Measurements from ENCODE around the gene PCGF2. TPM values are rescaled to one million over a fixed set of nuclear protein-coding genes. Genes with fewer than 3 reads are reported as not detected.

PCGF2 gene
- total and polyA plus RNA-seq, 7 experiments from 2014 or later: 0.09 to 2.7 (median 0.34) TPM; not detected in 4

GRCh38 chr17:38750044-38750311, 1.8 kb upstream of the PCGF2 start:
- H3K4me3 Mint-ChIP-seq: peak overlapping the region; percentile 69 to 100 (median 98)
- ATAC-seq (no peak), DNase-seq (no peak)
- H3K27ac ChIP-seq (ENCODE audit: low read depth, low read length): no peak overlapping the region
- H3K4me1 ChIP-seq (ENCODE audit: control insufficient read depth in 2 of 2, insufficient read depth in 2 of 2, low read length in 2 of 2): peaks cover 31 to 55% of the 10 kb centered on the region in 2 donors
- peaks cover 25 to 47% (median 32%) of the 10 kb centered on the region in 5 donors for H3K27me3 Mint-ChIP-seq
- POLR2A ChIA-PET: interaction anchor here (1.0 to 1.1 kb wide), 2 partner anchors 45 to 489 kb away, joined by 3 to 4 read pairs; partner anchors contain the start of gene MLLT6
- H3K9me3 Mint-ChIP-seq: peaks cover 0 to 12% (median 0%) of the 10 kb centered on the region in 11 donors
- intact Hi-C loops (cut with micrococcal nuclease): loop anchor here in 1 of 2 donors (2.0 to 10.0 kb wide), 2 partner anchors 403 to 485 kb away; no protein-coding TSS in a partner anchor
- H3K4me1 Mint-ChIP-seq: peaks cover 34 to 63% (median 52%) of the 10 kb centered on the region in 7 donors
- H3K4me3 ChIP-seq (ENCODE audit: low read length): no peak overlapping the region
- H3K36me3 Mint-ChIP-seq: peaks cover 3 to 13% (median 7%) of the 10 kb centered on the region in 5 donors
- H3K27ac Mint-ChIP-seq: no peak overlapping the region
- H3K9me3 ChIP-seq (ENCODE audit: control insufficient read depth in 2 of 3, low read length in 3 of 3): no peaks in the 10 kb centered on the region
- H3K36me3 ChIP-seq (ENCODE audit: control insufficient read depth in 2 of 3, insufficient read depth in 3 of 3, low read length in 3 of 3): peaks cover 0 to 10% (median 4%) of the 10 kb centered on the region in 3 experiments
- peaks cover 9 to 16% of the 10 kb centered on the region in 2 donors for H3K27me3 ChIP-seq (ENCODE audit: control insufficient read depth in 2 of 2, insufficient read depth in 2 of 2, low read length in 2 of 2)
- CTCF ChIA-PET: interaction anchor here (0.6 kb wide), 1 partner anchor 14 kb away, joined by 3 read pairs; no protein-coding TSS in a partner anchor

GRCh38 chr17:38749223-38750043, 1.3 kb upstream of the PCGF2 start:
- intact Hi-C loops (cut with micrococcal nuclease): loop anchor here in 1 of 2 donors (2.0 to 10.0 kb wide), 2 partner anchors 403 to 485 kb away; no protein-coding TSS in a partner anchor
- H3K27me3 ChIP-seq (ENCODE audit: control insufficient read depth in 2 of 2, insufficient read depth in 2 of 2, low read length in 2 of 2): peaks cover 9 to 16% of the 10 kb centered on the region in 2 donors

GRCh38 chr17:38748892-38749222, 721 bp upstream of the PCGF2 start:
- no peak overlapping the region for H3K27ac ChIP-seq (ENCODE audit: low read depth, low read length)
- Mint-ChIP-seq H3K27ac (no peak overlapping the region), H3K36me3 (peaks cover 3 to 12% (median 6%) of the 10 kb centered on the region in 5 donors), H3K9me3 (peaks cover 0 to 12% (median 0%) of the 10 kb centered on the region in 11 donors), H3K4me1 (peaks cover 28 to 55% (median 46%) of the 10 kb centered on the region in 7 donors), H3K4me3 (peak overlapping the region in 9 of 10 donors; percentile 14 to 100 (median 92)), H3K27me3 (peaks cover 32 to 47% (median 33%) of the 10 kb centered on the region in 5 donors)
- ChIA-PET POLR2A (no interaction called here), CTCF (interaction anchor here (0.6 kb wide), 2 partner anchors 14 to 74 kb away, joined by 3 to 6 read pairs; partner anchors contain the start of gene EPOP)
- H3K9me3 ChIP-seq (ENCODE audit: control insufficient read depth in 2 of 3, low read length in 3 of 3): no peaks in the 10 kb centered on the region
- ATAC-seq (no peak), DNase-seq (no peak)
- intact Hi-C loops (cut with micrococcal nuclease): no loop called here
- peak overlapping the region; percentile 23 for H3K4me3 ChIP-seq (ENCODE audit: low read length)
- peaks cover 0 to 5% (median 0%) of the 10 kb centered on the region in 3 experiments for H3K36me3 ChIP-seq (ENCODE audit: control insufficient read depth in 2 of 3, insufficient read depth in 3 of 3, low read length in 3 of 3)
- H3K4me1 ChIP-seq (ENCODE audit: control insufficient read depth in 2 of 2, insufficient read depth in 2 of 2, low read length in 2 of 2): peaks cover 31 to 53% of the 10 kb centered on the region in 2 donors
- peaks cover 9 to 16% of the 10 kb centered on the region in 2 donors for H3K27me3 ChIP-seq (ENCODE audit: control insufficient read depth in 2 of 2, insufficient read depth in 2 of 2, low read length in 2 of 2)

More at GRCh38 chr17:38749223-38750043, 1.3 kb upstream of the PCGF2 start:
- Histone ChIP-seq H3K27ac (ENCODE audit: low read depth, low read length) (no peak overlapping the region), H3K4me3 (ENCODE audit: low read length) (peak overlapping the region; percentile 13), H3K4me1 (ENCODE audit: control insufficient read depth in 2 of 2, insufficient read depth in 2 of 2, low read length in 2 of 2) (peaks cover 31 to 55% of the 10 kb centered on the region in 2 donors), H3K36me3 (ENCODE audit: control insufficient read depth in 2 of 3, insufficient read depth in 3 of 3, low read length in 3 of 3) (peaks cover 0 to 5% (median under 1%) of the 10 kb centered on the region in 3 experiments), H3K9me3 (ENCODE audit: control insufficient read depth in 2 of 3, low read length in 3 of 3) (no peaks in the 10 kb centered on the region)
- DNase-seq: peak in 1 of 9 donors; percentile 44
- no peak for ATAC-seq
- peak overlapping the region in 1 of 9 donors; percentile 12 for H3K27ac Mint-ChIP-seq
- POLR2A ChIA-PET: no interaction called here
- CTCF ChIA-PET: interaction anchor here (0.6 kb wide), 2 partner anchors 13 to 75 kb away, joined by 3 read pairs; partner anchors contain the start of gene EPOP
- H3K9me3 Mint-ChIP-seq: peaks cover 0 to 12% (median 0%) of the 10 kb centered on the region in 11 donors
- peak overlapping the region; percentile 69 to 100 (median 98) for H3K4me3 Mint-ChIP-seq
- peaks cover 28 to 47% (median 32%) of the 10 kb centered on the region in 5 donors for H3K27me3 Mint-ChIP-seq
- peaks cover 3 to 12% (median 7%) of the 10 kb centered on the region in 5 donors for H3K36me3 Mint-ChIP-seq
- peaks cover 30 to 60% (median 49%) of the 10 kb centered on the region in 7 donors for H3K4me1 Mint-ChIP-seq

- Histone ChIP-seq H3K36me3 (ENCODE audit: control insufficient read depth in 2 of 3, insufficient read depth in 3 of 3, low read length in 3 of 3) (peaks cover 0 to 1% (median 0%) of the 10 kb centered on the region in 3 experiments), H3K4me3 (ENCODE audit: low read length) (no peak overlapping the region), H3K9me3 (ENCODE audit: control insufficient read depth in 2 of 3, low read length in 3 of 3) (no peaks in the 10 kb centered on the region), H3K4me1 (ENCODE audit: control insufficient read depth in 2 of 2, insufficient read depth in 2 of 2, low read length in 2 of 2) (peaks cover 31 to 44% of the 10 kb centered on the region in 2 donors), H3K27me3 (ENCODE audit: control insufficient read depth in 2 of 2, insufficient read depth in 2 of 2, low read length in 2 of 2) (peaks cover 9 to 16% of the 10 kb centered on the region in 2 donors), H3K27ac (ENCODE audit: low read depth, low read length) (no peak overlapping the region)
- intact Hi-C loops (cut with micrococcal nuclease): no loop called here
- peaks cover 1 to 10% (median 2%) of the 10 kb centered on the region in 5 donors for H3K36me3 Mint-ChIP-seq
- H3K4me3 Mint-ChIP-seq: peak overlapping the region; percentile 59 to 98 (median 76)
- H3K4me1 Mint-ChIP-seq: peaks cover 22 to 49% (median 35%) of the 10 kb centered on the region in 7 donors
- peaks cover 32 to 47% (median 36%) of the 10 kb centered on the region in 5 donors for H3K27me3 Mint-ChIP-seq
- H3K9me3 Mint-ChIP-seq: peaks cover 0 to 12% (median 0%) of the 10 kb centered on the region in 11 donors
- ATAC-seq (no peak), DNase-seq (peak in 1 of 9 donors; percentile 33)
- ChIA-PET POLR2A (no interaction called here), CTCF (no interaction called here)
- no peak overlapping the region for H3K27ac Mint-ChIP-seq
These were observed 530 bp downstream of the PCGF2 start for GRCh38 chr17:38747463-38748148.

- Histone ChIP-seq H3K27ac (ENCODE audit: low read depth, low read length) (no peak overlapping the region), H3K4me1 (ENCODE audit: control insufficient read depth in 2 of 2, insufficient read depth in 2 of 2, low read length in 2 of 2) (peaks cover 31 to 44% of the 10 kb centered on the region in 2 donors), H3K36me3 (ENCODE audit: control insufficient read depth in 2 of 3, insufficient read depth in 3 of 3, low read length in 3 of 3) (no peaks in the 10 kb centered on the region), H3K9me3 (ENCODE audit: control insufficient read depth in 2 of 3, low read length in 3 of 3) (no peaks in the 10 kb centered on the region), H3K4me3 (ENCODE audit: low read length) (no peak overlapping the region), H3K27me3 (ENCODE audit: control insufficient read depth in 2 of 2, insufficient read depth in 2 of 2, low read length in 2 of 2) (peaks cover 9 to 16% of the 10 kb centered on the region in 2 donors)
- H3K4me1 Mint-ChIP-seq: peaks cover 18 to 49% (median 35%) of the 10 kb centered on the region in 7 donors
- intact Hi-C loops (cut with micrococcal nuclease): no loop called here
- peaks cover 32 to 50% (median 37%) of the 10 kb centered on the region in 5 donors for H3K27me3 Mint-ChIP-seq
- DNase-seq: no peak
- CTCF ChIA-PET: interaction anchor here (0.6 to 1.3 kb wide), 2 partner anchors 52 to 69 kb away, joined by 3 read pairs; no protein-coding TSS in a partner anchor
- ATAC-seq: no peak
- H3K36me3 Mint-ChIP-seq: peaks cover 0 to 5% (median 0%) of the 10 kb centered on the region in 5 donors
- no peak overlapping the region for H3K27ac Mint-ChIP-seq
- peak overlapping the region; percentile 40 to 98 (median 66) for H3K4me3 Mint-ChIP-seq
- POLR2A ChIA-PET: no interaction called here
- H3K9me3 Mint-ChIP-seq: peaks cover 0 to 11% (median 0%) of the 10 kb centered on the region in 11 donors
These were observed 1.2 kb downstream of the PCGF2 start for GRCh38 chr17:38746849-38747462.
